ENCODE results near the gene SLC7A8. TPM values are rescaled to one million over a fixed set of nuclear protein-coding genes. Genes with fewer than 3 reads are reported as not detected.

The SLC7A8 gene
- total and polyA plus RNA-seq, 4 donors, result 2.6 to 9.8 (median 5.4) TPM

GRCh38 chr14:23114120-23114458 lies 69.4 kb downstream of the SLC7A8 start (continued):
- no peak for TF ChIP-seq FOXA2 (IDR thresholded peaks at IDR 0.05)
- no peak for TF ChIP-seq RAD21 (IDR thresholded peaks at IDR 0.05)
- TF ChIP-seq SP1 (IDR thresholded peaks at IDR 0.05), result no peak

DNA sequence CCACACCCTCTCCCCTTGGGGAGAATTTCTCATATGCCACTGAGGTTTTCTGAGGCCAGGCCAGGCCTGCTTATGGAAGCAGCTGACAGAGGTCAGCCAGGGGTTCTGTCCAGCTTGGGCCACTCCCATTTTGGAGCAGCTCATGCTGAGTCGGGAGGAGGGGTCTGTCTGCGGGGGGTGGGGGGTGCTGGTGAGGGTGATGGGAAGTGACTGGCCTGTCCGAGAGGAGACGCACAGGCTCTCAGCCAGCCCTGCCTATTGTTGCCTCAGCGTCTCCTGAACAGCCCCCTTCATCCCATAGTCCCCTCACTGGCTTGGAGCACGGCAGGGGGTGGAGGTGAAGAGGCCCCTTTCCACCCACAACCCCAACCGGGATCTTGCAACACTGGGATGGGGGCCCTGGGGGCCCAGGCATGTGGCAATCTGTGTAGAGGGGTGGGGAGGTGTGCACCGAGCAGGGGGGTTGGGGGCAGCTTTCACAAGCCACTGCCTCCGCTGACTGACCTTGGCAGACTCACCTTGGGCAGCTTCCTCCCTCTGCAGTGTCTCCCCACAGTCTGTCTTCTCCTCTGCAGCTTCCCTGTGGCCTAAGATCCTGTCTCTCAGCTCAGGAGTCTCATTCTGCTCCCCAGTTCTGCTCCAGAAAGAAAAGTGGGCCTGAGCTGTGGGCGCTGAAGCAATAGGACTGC lies 69.9 kb downstream of the SLC7A8 start:
- no peak for DNase-seq (ENCODE audit: low spot score)
- Histone ChIP-seq H3K27me3 (ENCODE audit: control insufficient read depth in 4 of 4, insufficient read depth in 4 of 4, low read length in 3 of 4) (no peaks in the 10 kb centered on the region), H3K36me3 (ENCODE audit: control insufficient read depth in 4 of 4, insufficient read depth in 3 of 4, low read depth in 1 of 4, low read length in 3 of 4) (no peaks in the 10 kb centered on the region), H3K4me1 (ENCODE audit: control insufficient read depth in 4 of 4, insufficient read depth in 4 of 4, low read length in 3 of 4) (no peaks in the 10 kb centered on the region), H3K9me3 (ENCODE audit: control insufficient read depth in 4 of 4, low read length in 3 of 4) (no peaks in the 10 kb centered on the region), H3K4me3 (ENCODE audit: low read depth in 1 of 3, low read length in 3 of 3) (no peak overlapping the region), H3K27ac (ENCODE audit: low read depth in 1 of 2, low read length in 2 of 2) (no peak overlapping the region), H3K9ac (ENCODE audit: low read depth in 1 of 2, low read length in 2 of 2) (no peak overlapping the region)
- whole genome bisulfite sequencing, result 51% methylated on average over 10 of the region's 10 CpGs
- TF ChIP-seq HNF4A (conservative IDR thresholded peaks at IDR 0.05) (no peak), SP1 (IDR thresholded peaks at IDR 0.05) (no peak)

DNA sequence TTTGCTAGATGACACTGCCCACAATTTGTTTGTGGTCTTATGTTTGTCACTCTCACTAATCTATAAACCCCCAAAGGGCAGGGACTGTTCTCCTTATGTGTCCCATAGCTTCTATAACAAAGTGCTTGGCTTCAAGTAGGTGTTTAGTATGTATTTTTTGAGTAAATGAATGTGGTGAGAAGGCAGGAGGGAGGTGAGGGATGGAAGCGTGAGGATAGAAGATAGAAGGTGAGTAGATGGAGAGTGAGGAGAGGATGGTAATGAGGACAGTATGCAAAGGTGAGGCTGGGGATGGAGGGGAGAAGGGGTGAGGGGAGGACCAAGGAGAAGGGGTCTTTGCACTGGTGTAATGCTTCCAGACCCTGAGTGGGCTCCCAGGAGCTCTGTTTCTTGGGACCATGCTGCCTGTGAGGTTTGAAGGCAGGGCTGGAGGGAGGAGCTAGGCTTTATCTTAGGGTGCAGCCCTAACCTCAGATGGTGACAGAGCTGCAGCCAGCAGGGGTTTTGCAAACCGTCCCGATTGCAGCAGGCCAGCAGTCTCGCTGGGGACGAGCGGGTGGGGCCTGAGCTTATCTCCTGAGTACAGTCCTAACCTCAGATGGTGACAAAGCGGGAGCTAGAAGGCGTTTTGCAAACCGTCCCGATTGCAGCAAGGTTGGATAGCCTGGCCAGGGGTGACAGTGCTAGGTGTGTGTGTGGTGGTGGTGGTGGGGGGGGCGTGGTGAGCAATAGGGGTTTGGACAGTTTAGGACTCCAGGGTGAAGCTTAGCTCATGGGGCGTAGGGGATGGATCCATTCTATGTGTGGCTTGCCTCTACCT lies 70.9 kb downstream of the SLC7A8 start:
- H3K27me3 ChIP-seq (ENCODE audit: control insufficient read depth in 4 of 4, insufficient read depth in 4 of 4, low read length in 3 of 4), result no peaks in the 10 kb centered on the region
- WGBS, result 41% methylated on average over 12 of the region's 12 CpGs

GRCh38 chr14:23110579-23111365 lies 72.7 kb downstream of the SLC7A8 start:
- Histone ChIP-seq H3K9ac (ENCODE audit: low read depth in 1 of 2, low read length in 2 of 2) (no peak overlapping the region), H3K4me3 (ENCODE audit: low read depth in 1 of 3, low read length in 3 of 3) (no peak overlapping the region), H3K36me3 (ENCODE audit: control insufficient read depth in 4 of 4, insufficient read depth in 3 of 4, low read depth in 1 of 4, low read length in 3 of 4) (no peaks in the 10 kb centered on the region), H3K27ac (ENCODE audit: low read depth in 1 of 2, low read length in 2 of 2) (no peak overlapping the region), H3K9me3 (ENCODE audit: control insufficient read depth in 4 of 4, low read length in 3 of 4) (no peaks in the 10 kb centered on the region), H3K27me3 (ENCODE audit: control insufficient read depth in 4 of 4, insufficient read depth in 4 of 4, low read length in 3 of 4) (no peaks in the 10 kb centered on the region), H3K4me1 (ENCODE audit: control insufficient read depth in 4 of 4, insufficient read depth in 4 of 4, low read length in 3 of 4) (no peaks in the 10 kb centered on the region)
- no peak for DNase-seq (ENCODE audit: low spot score)
- WGBS, result 58% methylated on average over 5 of the region's 5 CpGs
- TF ChIP-seq, protein P1, sequence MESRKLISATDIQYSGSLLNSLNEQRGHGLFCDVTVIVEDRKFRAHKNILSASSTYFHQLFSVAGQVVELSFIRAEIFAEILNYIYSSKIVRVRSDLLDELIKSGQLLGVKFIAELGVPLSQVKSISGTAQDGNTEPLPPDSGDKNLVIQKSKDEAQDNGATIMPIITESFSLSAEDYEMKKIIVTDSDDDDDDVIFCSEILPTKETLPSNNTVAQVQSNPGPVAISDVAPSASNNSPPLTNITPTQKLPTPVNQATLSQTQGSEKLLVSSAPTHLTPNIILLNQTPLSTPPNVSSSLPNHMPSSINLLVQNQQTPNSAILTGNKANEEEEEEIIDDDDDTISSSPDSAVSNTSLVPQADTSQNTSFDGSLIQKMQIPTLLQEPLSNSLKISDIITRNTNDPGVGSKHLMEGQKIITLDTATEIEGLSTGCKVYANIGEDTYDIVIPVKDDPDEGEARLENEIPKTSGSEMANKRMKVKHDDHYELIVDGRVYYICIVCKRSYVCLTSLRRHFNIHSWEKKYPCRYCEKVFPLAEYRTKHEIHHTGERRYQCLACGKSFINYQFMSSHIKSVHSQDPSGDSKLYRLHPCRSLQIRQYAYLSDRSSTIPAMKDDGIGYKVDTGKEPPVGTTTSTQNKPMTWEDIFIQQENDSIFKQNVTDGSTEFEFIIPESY (IDR thresholded peaks at IDR 0.05), result no peak
- TF ChIP-seq HNF4A (conservative IDR thresholded peaks at IDR 0.05) (no peak), JUND (IDR thresholded peaks at IDR 0.05) (no peak), FOXA2 (IDR thresholded peaks at IDR 0.05) (no peak), GABPA (IDR thresholded peaks at IDR 0.05 in 1 of 2, conservative IDR thresholded peaks at IDR 0.05 in 1 of 2) (no peak), RXRA (IDR thresholded peaks at IDR 0.05) (no peak), SP1 (IDR thresholded peaks at IDR 0.05) (no peak), RAD21 (IDR thresholded peaks at IDR 0.05) (no peak)

More for the DNA sequence above, 70.9 kb downstream of the SLC7A8 start:
- Histone ChIP-seq H3K27ac (ENCODE audit: low read depth in 1 of 2, low read length in 2 of 2) (no peak overlapping the region), H3K4me1 (ENCODE audit: control insufficient read depth in 4 of 4, insufficient read depth in 4 of 4, low read length in 3 of 4) (no peaks in the 10 kb centered on the region), H3K36me3 (ENCODE audit: control insufficient read depth in 4 of 4, insufficient read depth in 3 of 4, low read depth in 1 of 4, low read length in 3 of 4) (no peaks in the 10 kb centered on the region), H3K9ac (ENCODE audit: low read depth in 1 of 2, low read length in 2 of 2) (no peak overlapping the region), H3K9me3 (ENCODE audit: control insufficient read depth in 4 of 4, low read length in 3 of 4) (no peaks in the 10 kb centered on the region), H3K4me3 (ENCODE audit: low read depth in 1 of 3, low read length in 3 of 3) (no peak overlapping the region)
- no peak for DNase-seq (ENCODE audit: low spot score)
- TF ChIP-seq, protein P2, sequence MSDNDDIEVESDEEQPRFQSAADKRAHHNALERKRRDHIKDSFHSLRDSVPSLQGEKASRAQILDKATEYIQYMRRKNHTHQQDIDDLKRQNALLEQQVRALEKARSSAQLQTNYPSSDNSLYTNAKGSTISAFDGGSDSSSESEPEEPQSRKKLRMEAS (IDR thresholded peaks at IDR 0.05), result no peak
- TF ChIP-seq HNF4A (conservative IDR thresholded peaks at IDR 0.05), result no peak
- TF ChIP-seq ATF3 (IDR thresholded peaks at IDR 0.05), result no peak
- TF ChIP-seq HNF4G (IDR thresholded peaks at IDR 0.05), result no peak
- no peak for TF ChIP-seq FOXA1 (IDR thresholded peaks at IDR 0.05)
- TF ChIP-seq RXRA (IDR thresholded peaks at IDR 0.05), result no peak
- no peak for TF ChIP-seq NR2F2 (IDR thresholded peaks at IDR 0.05)
- no peak for TF ChIP-seq JUND (IDR thresholded peaks at IDR 0.05)

All from liver (tissue), 9 donors.